Fibroblast of mammary gland (primary cell): Measurements from ENCODE around the gene HOXD4.

Source experiments
- DNase-seq: peaks from one replicate; pipeline ENCODE4 v3.0.0-alpha.2; 2010; ENCODE audit warnings: low read depth
- H3K4me3 ChIP-seq: 2 replicates; pipeline ENCODE4 v1.5.1; 2011; ENCODE audit warnings: low read depth, mild to moderate bottlenecking, low read length, moderate library complexity; ENCODE audit not compliant: control insufficient read depth
- CTCF ChIP-seq: conservative IDR thresholded peaks from 2 replicates; pipeline ENCODE4 v1.5.1; 2011; ENCODE audit warnings: low read depth, low read length, inconsistent platforms; ENCODE audit not compliant: control insufficient read depth, insufficient read depth

The HOXD4 gene

GRCh38 chr2:176109946-176110345 is 41.4 kb upstream of the HOXD4 start:
- DNase-seq: no peak
- H3K4me3 ChIP-seq: no peak overlapping the region
- TF ChIP-seq CTCF: no peak

- DNase-seq: no peak
- no peak overlapping the region for H3K4me3 ChIP-seq
- no peak for TF ChIP-seq CTCF
These were observed 40.7 kb upstream of the HOXD4 start for GRCh38 chr2:176110415-176111308.

- DNase-seq: peak; percentile 67
- TF ChIP-seq CTCF: peak; percentile 85
- no peak overlapping the region for H3K4me3 ChIP-seq
These were observed 40.1 kb upstream of the HOXD4 start for GRCh38 chr2:176111309-176111663.

GRCh38 chr2:176111846-176112374 is 39.4 kb upstream of the HOXD4 start:
- no peak for DNase-seq
- no peak overlapping the region for H3K4me3 ChIP-seq
- TF ChIP-seq CTCF: no peak

GRCh38 chr2:176112375-176113302 is 38.7 kb upstream of the HOXD4 start:
- H3K4me3 ChIP-seq: no peak overlapping the region
- TF ChIP-seq CTCF: no peak
- DNase-seq: no peak

- no peak for TF ChIP-seq CTCF
These were observed 37.0 kb upstream of the HOXD4 start for GRCh38 chr2:176114120-176114929.

More at GRCh38 chr2:176114120-176114929, 37.0 kb upstream of the HOXD4 start:
- no peak overlapping the region for H3K4me3 ChIP-seq
- no peak for DNase-seq
